ENCODE measurements around the gene ZBTB20. TPM values are rescaled to one million over a fixed set of nuclear protein-coding genes. Genes with fewer than 3 reads are reported as not detected.
A peak's percentile ranks its signal among the peaks of the same experiment; 100 is the strongest.

The ZBTB20 gene
- total RNA-seq, 1 experiment from 2014 or later: 12.8 TPM

DNA sequence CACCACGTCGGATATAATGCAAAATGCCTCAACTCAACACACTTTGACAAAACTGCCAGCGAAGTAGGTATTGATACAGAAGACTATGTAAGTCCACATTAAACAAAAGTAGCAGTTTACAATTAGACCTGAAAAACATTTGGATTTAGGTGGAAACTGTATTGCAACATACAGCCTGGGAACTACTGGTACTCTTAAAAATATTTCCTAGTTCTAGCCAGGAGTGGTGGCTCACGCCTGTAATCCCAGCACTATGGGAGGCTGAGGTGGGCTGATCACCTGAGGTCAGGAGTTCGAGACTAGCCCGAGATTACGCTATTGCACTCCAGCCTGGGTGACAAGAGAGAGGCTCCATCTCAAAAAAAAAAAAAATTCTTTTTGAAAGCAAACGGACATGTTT is 246.2 kb downstream of the ZBTB20 start:
- no peaks in the 10 kb centered on the region for H3K36me3 Mint-ChIP-seq (ENCODE audit: insufficient read depth, unreplicated experiment)
- no peak for DNase-seq
- H3K27me3 Mint-ChIP-seq (ENCODE audit: insufficient read depth, unreplicated experiment): no peaks in the 10 kb centered on the region
- Histone ChIP-seq H3K4me1 (peaks cover 17% of the 10 kb centered on the region), H3K9me3 (no peaks in the 10 kb centered on the region), H3K27me3 (replicated peaks; ENCODE audit: control insufficient read depth, insufficient read depth, low read length) (no peaks in the 10 kb centered on the region), H3K4me3 (ENCODE audit: low read depth, low read length) (no peak overlapping the region), H3K36me3 (ENCODE audit: control insufficient read depth, insufficient read depth, low read length) (no peaks in the 10 kb centered on the region)
- TF ChIP-seq, protein P1, sequence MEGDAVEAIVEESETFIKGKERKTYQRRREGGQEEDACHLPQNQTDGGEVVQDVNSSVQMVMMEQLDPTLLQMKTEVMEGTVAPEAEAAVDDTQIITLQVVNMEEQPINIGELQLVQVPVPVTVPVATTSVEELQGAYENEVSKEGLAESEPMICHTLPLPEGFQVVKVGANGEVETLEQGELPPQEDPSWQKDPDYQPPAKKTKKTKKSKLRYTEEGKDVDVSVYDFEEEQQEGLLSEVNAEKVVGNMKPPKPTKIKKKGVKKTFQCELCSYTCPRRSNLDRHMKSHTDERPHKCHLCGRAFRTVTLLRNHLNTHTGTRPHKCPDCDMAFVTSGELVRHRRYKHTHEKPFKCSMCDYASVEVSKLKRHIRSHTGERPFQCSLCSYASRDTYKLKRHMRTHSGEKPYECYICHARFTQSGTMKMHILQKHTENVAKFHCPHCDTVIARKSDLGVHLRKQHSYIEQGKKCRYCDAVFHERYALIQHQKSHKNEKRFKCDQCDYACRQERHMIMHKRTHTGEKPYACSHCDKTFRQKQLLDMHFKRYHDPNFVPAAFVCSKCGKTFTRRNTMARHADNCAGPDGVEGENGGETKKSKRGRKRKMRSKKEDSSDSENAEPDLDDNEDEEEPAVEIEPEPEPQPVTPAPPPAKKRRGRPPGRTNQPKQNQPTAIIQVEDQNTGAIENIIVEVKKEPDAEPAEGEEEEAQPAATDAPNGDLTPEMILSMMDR (IDR thresholded peaks at IDR 0.05; ENCODE audit: insufficient read depth in 1 of 2, low read depth in 1 of 2, low read length in 1 of 2, severe bottlenecking in 1 of 2, unreplicated experiment in 1 of 2): no peak
- ChIA-PET POLR2A (no interaction called here), CTCF (no interaction called here)
- no peaks in the 10 kb centered on the region for H3K9me3 Mint-ChIP-seq (ENCODE audit: unreplicated experiment)
- no peak overlapping the region for H3K27ac Mint-ChIP-seq (ENCODE audit: unreplicated experiment)
- no TSS peak for BruUV-seq (replicated peaks)
- no peak overlapping the region for H3K4me3 Mint-ChIP-seq (ENCODE audit: unreplicated experiment)
- peaks cover 10% of the 10 kb centered on the region for H3K4me1 Mint-ChIP-seq (ENCODE audit: low read depth, unreplicated experiment)
- intact Hi-C loops (cut with micrococcal nuclease; ENCODE audit: unreplicated experiment): no loop called here

DNA sequence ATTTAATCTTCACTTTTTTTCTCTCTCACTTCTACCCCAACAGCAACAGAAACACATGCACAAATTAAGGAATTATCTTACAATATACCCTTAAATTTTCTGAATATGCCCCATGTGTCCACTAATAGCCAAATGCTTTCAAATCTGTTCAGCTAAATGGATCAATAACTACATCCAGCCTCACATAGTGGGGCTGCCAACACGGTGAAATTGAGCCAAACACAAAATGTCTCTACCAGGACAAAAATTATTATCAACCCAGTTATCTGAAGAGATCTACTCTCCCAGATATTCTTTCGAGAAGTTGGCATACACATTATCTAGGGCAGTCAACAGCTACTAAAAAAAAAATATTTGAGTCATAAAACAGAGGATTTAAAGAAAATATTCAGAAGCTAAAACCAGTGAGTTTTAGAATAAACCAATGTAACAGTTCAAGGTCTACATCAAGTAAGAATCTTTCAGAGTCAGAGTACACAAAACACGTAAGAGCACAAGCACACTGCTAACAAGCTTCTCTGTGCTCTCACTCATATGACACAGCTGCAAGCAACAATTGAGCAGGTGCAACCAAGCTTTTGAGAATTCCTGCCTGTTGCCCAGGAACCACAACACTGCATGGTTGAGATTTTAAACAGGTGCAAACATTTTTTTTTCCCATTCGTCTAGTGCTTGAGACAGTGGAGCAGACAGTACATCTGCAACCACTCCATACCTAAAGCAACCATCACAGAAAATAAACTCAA is 247.7 kb downstream of the ZBTB20 start:
- CTCF ChIA-PET: no interaction called here
- peaks cover 10% of the 10 kb centered on the region for H3K4me1 Mint-ChIP-seq (ENCODE audit: low read depth, unreplicated experiment)
- no TSS peak for BruUV-seq (replicated peaks)
- H3K27ac Mint-ChIP-seq (ENCODE audit: unreplicated experiment): no peak overlapping the region
- H3K36me3 Mint-ChIP-seq (ENCODE audit: insufficient read depth, unreplicated experiment): no peaks in the 10 kb centered on the region
- intact Hi-C loops (cut with micrococcal nuclease; ENCODE audit: unreplicated experiment): no loop called here
- Histone ChIP-seq H3K27me3 (replicated peaks; ENCODE audit: control insufficient read depth, insufficient read depth, low read length) (no peaks in the 10 kb centered on the region), H3K9me3 (no peaks in the 10 kb centered on the region), H3K4me1 (peaks cover 17% of the 10 kb centered on the region), H3K36me3 (ENCODE audit: control insufficient read depth, insufficient read depth, low read length) (no peaks in the 10 kb centered on the region), H3K4me3 (ENCODE audit: low read depth, low read length) (no peak overlapping the region)
- TF ChIP-seq, protein P1 (IDR thresholded peaks at IDR 0.05; ENCODE audit: insufficient read depth in 1 of 2, low read depth in 1 of 2, low read length in 1 of 2, severe bottlenecking in 1 of 2, unreplicated experiment in 1 of 2): no peak
- no peaks in the 10 kb centered on the region for H3K9me3 Mint-ChIP-seq (ENCODE audit: unreplicated experiment)
- no peaks in the 10 kb centered on the region for H3K27me3 Mint-ChIP-seq (ENCODE audit: insufficient read depth, unreplicated experiment)
- peak in 1 of 2 experiments; percentile 42 for DNase-seq
- H3K4me3 Mint-ChIP-seq (ENCODE audit: unreplicated experiment): no peak overlapping the region
- POLR2A ChIA-PET: no interaction called here

DNA sequence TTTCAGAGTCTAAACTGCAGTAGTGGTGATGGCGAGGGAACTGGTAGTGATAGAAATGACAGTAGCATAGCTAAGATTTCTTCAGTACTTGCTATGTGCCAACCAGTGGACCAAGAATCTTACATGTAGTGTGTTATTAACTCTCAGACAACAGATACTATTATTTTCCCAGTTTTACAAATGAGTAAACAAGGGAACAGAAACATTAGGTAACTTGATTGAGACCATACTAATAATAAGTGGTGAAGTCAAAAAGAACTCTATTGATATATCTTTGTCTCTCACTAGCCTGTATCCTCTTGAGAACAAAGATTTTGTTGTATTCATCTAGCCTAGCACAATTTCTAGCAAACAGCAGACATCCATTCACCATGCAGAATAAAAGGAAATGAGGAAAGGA is 250.1 kb downstream of the ZBTB20 start:
- H3K27me3 Mint-ChIP-seq (ENCODE audit: insufficient read depth, unreplicated experiment): no peaks in the 10 kb centered on the region
- Histone ChIP-seq H3K27me3 (replicated peaks; ENCODE audit: control insufficient read depth, insufficient read depth, low read length) (no peaks in the 10 kb centered on the region), H3K36me3 (ENCODE audit: control insufficient read depth, insufficient read depth, low read length) (no peaks in the 10 kb centered on the region), H3K4me3 (ENCODE audit: low read depth, low read length) (no peak overlapping the region), H3K9me3 (no peaks in the 10 kb centered on the region), H3K4me1 (peaks cover 2% of the 10 kb centered on the region)
- no peak overlapping the region for H3K27ac Mint-ChIP-seq (ENCODE audit: unreplicated experiment)
- no peaks in the 10 kb centered on the region for H3K4me1 Mint-ChIP-seq (ENCODE audit: low read depth, unreplicated experiment)
- POLR2A ChIA-PET: no interaction called here
- no TSS peak for BruUV-seq (replicated peaks)
- CTCF ChIA-PET: no interaction called here
- TF ChIP-seq, protein P1 (IDR thresholded peaks at IDR 0.05; ENCODE audit: insufficient read depth in 1 of 2, low read depth in 1 of 2, low read length in 1 of 2, severe bottlenecking in 1 of 2, unreplicated experiment in 1 of 2): no peak
- no peak overlapping the region for H3K4me3 Mint-ChIP-seq (ENCODE audit: unreplicated experiment)
- no peak for DNase-seq
- no peaks in the 10 kb centered on the region for H3K36me3 Mint-ChIP-seq (ENCODE audit: insufficient read depth, unreplicated experiment)
- intact Hi-C loops (cut with micrococcal nuclease; ENCODE audit: unreplicated experiment): no loop called here
- H3K9me3 Mint-ChIP-seq (ENCODE audit: unreplicated experiment): no peaks in the 10 kb centered on the region

Data from Caco-2 (cell line).